Breast epithelium (tissue), 4 donors: ENCODE results near the gene AMFR. TPM values are rescaled to one million over a fixed set of nuclear protein-coding genes. Genes with fewer than 3 reads are reported as not detected.

ENCODE experiments used
- DNase-seq, 2 donors: peaks; one replicate each; pipeline ENCODE4 v3.0.0-alpha.2; 2019; ENCODE audit warnings: low spot score in 2 of 2
- H3K27ac ChIP-seq, 2 donors: fragments of 200-600 bp; sonication (generic) in 1 of 2; one replicate each; pipeline ENCODE4 v1.5.1; 2016 to 2019; ENCODE audit warnings: mild to moderate bottlenecking in 1 of 2
- H3K27me3 ChIP-seq, 2 donors: fragments of 200-600 bp; sonication (generic) in 1 of 2; one replicate each; pipeline versions ENCODE4 v1.5.1 to v1.6.0; 2017 to 2019; ENCODE audit warnings: control low read depth in 1 of 2, mild to moderate bottlenecking in 1 of 2
- H3K36me3 ChIP-seq: fragments of 200-600 bp; one replicate; pipeline ENCODE4 v1.5.1; 2019
- H3K4me1 ChIP-seq, 2 donors: fragments of 200-600 bp; sonication (generic); one replicate each; pipeline ENCODE4 v1.5.1; 2016 to 2019; ENCODE audit warnings: control low read depth in 1 of 2
- H3K4me3 ChIP-seq, 3 donors: fragments of 200-600 bp; sonication (generic); 1 replicate in 2 of 3; 2 replicates in 1 of 3; pipeline ENCODE4 v1.5.1; 2016 to 2019; ENCODE audit warnings: mild to moderate bottlenecking in 3 of 3, moderate library complexity in 2 of 3
- H3K9me3 ChIP-seq, 2 donors: fragments of 200-600 bp; sonication (generic) in 1 of 2; one replicate each; pipeline ENCODE4 v1.5.1; 2016 to 2019; ENCODE audit warnings: control low read depth in 1 of 2
- CTCF ChIP-seq, 3 donors: fragments of 450-650 bp; IDR thresholded peaks; one replicate each; pipeline ENCODE4 v1.5.1; 2016 to 2017; ENCODE audit warnings: antibody characterized with exemption in 3 of 3, mild to moderate bottlenecking in 3 of 3, moderate library complexity in 3 of 3
- POLR2A ChIP-seq: fragments of 450-650 bp; IDR thresholded peaks from one replicate; pipeline ENCODE4 v1.6.1; 2016; ENCODE audit warnings: antibody characterized with exemption, mild to moderate bottlenecking, moderate library complexity
- POLR2AphosphoS5 ChIP-seq, 3 donors: sonication (generic); formaldehyde crosslinking; IDR thresholded peaks; one replicate each; pipeline ENCODE4 v1.6.1; 2017; ENCODE audit warnings: antibody characterized with exemption in 3 of 3
- intact Hi-C: fragments of 100-400 bp; cut with DNase I; formaldehyde crosslinking; loops from one replicate; pipeline ENCODE4 v1.15.1; 2023; ENCODE audit warnings: low total_unique reads
- total RNA-seq, 3 donors: library from RNA; depleted of rRNA; stranded (reverse); fragments of >200 nt; gene quantifications; one replicate each; pipeline ENCODE4 v1.1.0, GENCODE V29; 2016

Gene AMFR
- total RNA-seq, 3 donors from 2014 or later = 156 to 205 (median 188) TPM

DNA sequence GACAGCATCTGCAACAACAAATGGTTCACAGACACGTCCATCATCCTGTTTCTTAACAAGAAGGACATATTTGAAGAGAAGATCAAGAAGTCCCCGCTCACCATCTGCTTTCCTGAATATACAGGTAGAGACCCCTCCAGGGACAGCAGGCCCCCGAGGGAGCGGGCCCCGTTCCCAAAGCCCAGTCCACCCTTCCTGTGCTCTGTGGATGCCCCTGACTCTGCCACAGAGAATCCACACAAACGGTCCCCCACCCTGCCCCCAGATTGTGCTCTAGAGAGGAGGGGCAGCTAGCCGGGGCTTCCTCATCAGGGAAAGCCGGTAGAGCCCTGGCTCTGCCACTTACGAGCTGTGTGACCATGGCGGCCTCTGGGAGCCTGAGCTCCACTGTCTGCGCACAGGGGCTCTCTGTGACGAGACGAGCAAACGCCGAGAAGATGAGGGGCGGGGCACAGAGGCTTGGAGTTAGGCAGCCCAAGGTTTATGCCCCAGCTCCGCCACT lies 84.4 kb downstream of the AMFR start:
- TF ChIP-seq POLR2A (no peak), POLR2AphosphoS5 (IDR thresholded peaks at IDR 0.05) (no peak), CTCF (IDR thresholded peaks at IDR 0.05) (no peak)
- intact Hi-C loops = no loop called here

DNA sequence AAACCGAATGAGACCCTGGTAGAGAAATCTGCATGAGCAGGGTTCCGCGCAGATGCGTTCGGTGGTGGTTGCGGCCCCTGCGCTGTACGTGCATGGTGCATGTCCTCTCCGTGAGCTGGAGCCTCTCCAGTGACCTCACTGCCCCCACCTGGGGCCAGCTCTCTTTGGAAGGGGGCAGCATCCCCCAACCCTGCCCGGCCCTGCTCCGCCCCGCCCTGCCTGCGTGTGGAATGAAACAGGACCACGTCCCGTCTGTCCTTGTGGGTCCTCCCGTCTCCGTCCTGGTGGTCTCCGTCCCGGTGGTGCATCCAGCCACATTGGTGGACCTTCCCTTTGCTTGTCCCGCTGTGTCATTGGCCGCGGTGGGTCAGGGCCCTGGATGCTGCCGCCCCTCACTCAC lies 84.9 kb downstream of the AMFR start:
- no peak for TF ChIP-seq POLR2A
- TF ChIP-seq POLR2AphosphoS5 (IDR thresholded peaks at IDR 0.05) = no peak
- TF ChIP-seq CTCF (IDR thresholded peaks at IDR 0.05) = no peak
- H3K9me3 ChIP-seq = no peaks in the 10 kb centered on the region
- H3K4me1 ChIP-seq = no peaks in the 10 kb centered on the region
- intact Hi-C loops = no loop called here
- no peak for DNase-seq
- H3K4me3 ChIP-seq = no peak overlapping the region
- H3K27me3 ChIP-seq = no peaks in the 10 kb centered on the region
- no peak overlapping the region for H3K27ac ChIP-seq
- no peaks in the 10 kb centered on the region for H3K36me3 ChIP-seq

More for the DNA sequence above, 84.4 kb downstream of the AMFR start:
- Histone ChIP-seq H3K27ac (no peak overlapping the region), H3K27me3 (no peaks in the 10 kb centered on the region), H3K36me3 (no peaks in the 10 kb centered on the region), H3K4me1 (no peaks in the 10 kb centered on the region), H3K4me3 (no peak overlapping the region), H3K9me3 (no peaks in the 10 kb centered on the region)
- DNase-seq = no peak

DNA sequence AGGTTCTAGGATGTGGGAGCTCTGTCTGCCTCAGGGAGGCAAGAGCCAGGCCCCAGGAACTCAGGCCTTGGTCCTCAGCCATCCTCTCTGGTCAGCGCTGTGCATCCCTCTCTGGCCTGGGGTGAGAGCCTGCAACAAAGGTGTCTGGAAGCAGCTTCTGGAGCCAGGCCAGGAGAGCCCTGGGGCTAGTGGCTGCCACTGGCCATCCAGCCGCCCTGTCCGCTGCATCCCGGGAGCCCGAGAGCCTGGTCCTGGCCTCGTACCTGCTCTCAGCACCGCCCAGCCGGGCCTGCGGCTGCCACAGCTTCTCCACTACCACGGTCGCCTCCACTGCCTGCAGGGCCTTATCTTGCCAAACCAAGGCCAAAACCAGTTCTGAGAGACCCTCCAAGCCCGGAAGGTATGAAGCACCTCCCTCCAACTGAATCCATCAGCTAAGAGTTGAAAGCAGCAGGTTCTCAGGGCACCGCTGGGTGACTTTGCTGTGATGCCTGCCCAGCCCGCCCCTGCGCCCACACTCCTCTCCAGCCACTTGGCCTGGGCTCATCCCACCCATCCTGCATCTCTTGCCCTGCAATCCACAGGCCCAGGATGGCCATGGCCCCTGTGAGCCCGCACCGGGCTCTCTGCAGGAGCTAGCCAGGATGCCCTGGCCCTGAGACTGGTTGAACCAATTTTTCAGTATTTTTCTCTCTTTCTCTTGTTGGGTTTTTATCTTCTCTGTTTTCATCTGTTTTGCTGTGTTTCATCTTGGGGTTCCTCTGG lies 85.7 kb downstream of the AMFR start:
- Histone ChIP-seq H3K4me3 (no peak overlapping the region), H3K27me3 (no peaks in the 10 kb centered on the region), H3K4me1 (no peaks in the 10 kb centered on the region), H3K9me3 (no peaks in the 10 kb centered on the region), H3K27ac (no peak overlapping the region), H3K36me3 (no peaks in the 10 kb centered on the region)
- intact Hi-C loops = no loop called here
- TF ChIP-seq CTCF (IDR thresholded peaks at IDR 0.05) (no peak), POLR2AphosphoS5 (IDR thresholded peaks at IDR 0.05) (no peak), POLR2A (no peak)
- no peak for DNase-seq

- H3K27ac ChIP-seq = no peak overlapping the region
- no peak overlapping the region for H3K4me3 ChIP-seq
- DNase-seq = no peak
- TF ChIP-seq POLR2A (no peak), POLR2AphosphoS5 (IDR thresholded peaks at IDR 0.05) (no peak), CTCF (IDR thresholded peaks at IDR 0.05) (no peak)
- H3K9me3 ChIP-seq = no peaks in the 10 kb centered on the region
- H3K36me3 ChIP-seq = no peaks in the 10 kb centered on the region
- H3K27me3 ChIP-seq = no peaks in the 10 kb centered on the region
- no peaks in the 10 kb centered on the region for H3K4me1 ChIP-seq
- intact Hi-C loops = no loop called here
These were observed 86.6 kb downstream of the AMFR start for GRCh38 chr16:56338566-56339318.

DNA sequence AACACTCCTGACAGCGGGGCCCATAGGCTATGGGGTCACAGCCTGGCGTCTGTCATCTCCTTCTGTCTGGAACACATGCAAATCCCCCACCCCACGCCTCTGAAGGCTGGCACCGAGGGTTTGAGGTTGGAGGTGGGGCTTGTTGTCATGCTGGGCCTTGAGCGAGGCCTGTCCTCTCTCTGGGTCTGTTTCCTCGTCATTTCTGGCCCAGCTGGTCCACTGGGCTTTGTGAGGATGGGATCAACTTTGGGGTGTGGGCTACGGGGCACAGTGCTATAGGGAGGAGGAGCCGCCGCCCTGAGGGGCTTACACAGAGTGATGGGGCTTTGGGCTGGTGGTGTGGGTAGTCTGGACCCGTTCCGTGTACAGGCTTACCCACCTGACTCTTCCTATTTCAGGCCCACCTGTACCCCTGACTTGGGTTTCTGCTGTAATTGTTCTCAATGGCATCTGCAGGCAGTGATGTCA lies 87.5 kb downstream of the AMFR start:
- TF ChIP-seq CTCF (IDR thresholded peaks at IDR 0.05) = no peak
- TF ChIP-seq POLR2A = no peak
- TF ChIP-seq POLR2AphosphoS5 (IDR thresholded peaks at IDR 0.05) = no peak
- Histone ChIP-seq H3K27ac (no peak overlapping the region), H3K27me3 (no peaks in the 10 kb centered on the region), H3K36me3 (no peaks in the 10 kb centered on the region), H3K9me3 (no peaks in the 10 kb centered on the region), H3K4me3 (no peak overlapping the region), H3K4me1 (no peaks in the 10 kb centered on the region)
- intact Hi-C loops = no loop called here
- no peak for DNase-seq
